A549 (cell line): ENCODE results near the gene GRK6. TPM values are rescaled to one million over a fixed set of nuclear protein-coding genes. Genes with fewer than 3 reads are reported as not detected.

Experiments used
- ATAC-seq, 2 experiments: fragments of 200-7000 bp in 1 of 2; fragments of >200 bp in 1 of 2; cut with Nextera tagmentation in 1 of 2; cut with Tn5 transposase in 1 of 2; 3 replicates each; pipeline versions ENCODE4 v1.8.0 to v1.9.1; 2018 to 2020; ENCODE audit warnings: mild to moderate bottlenecking in 1 of 2, moderate library complexity in 1 of 2
- CTCF ChIA-PET: fragments of 300-600 bp; sonication (Branson Sonifier 250); formaldehyde crosslinking; extraction: SDS; loops from one replicate; lab custom pipeline; 2021; ENCODE audit warnings: antibody characterized with exemption, inconsistent platforms; lab: Yijun Ruan, JAX
- POLR2A ChIA-PET: fragments of 350-600 bp; formaldehyde crosslinking; extraction: SDS; loops from one replicate; lab custom pipeline; 2021; ENCODE audit warnings: antibody characterized with exemption, inconsistent platforms; lab: Yijun Ruan, JAX
- DNase-seq, 2 experiments: peaks; one replicate each; pipeline versions ENCODE4 v3.0.0 to v3.0.0-alpha.2; 2011 to 2016; ENCODE audit warnings: low read depth in 1 of 2, low spot score in 1 of 2
- FAIRE-seq: peaks from 2 replicates; lab custom pipeline; 2011; peaks lifted over from hg19 to GRCh38; lab: Jason Lieb, UNC
- H3K27ac ChIP-seq, 2 experiments: fragments of >200 bp; sonication (Bioruptor Twin); formaldehyde crosslinking; 3 replicates each; pipeline ENCODE4 v1.5.1; 2016 to 2017
- H3K4me1 ChIP-seq: fragments of >200 bp; sonication (Bioruptor Twin); formaldehyde crosslinking; 3 replicates; pipeline ENCODE4 v1.6.1; 2016
- H3K4me2 ChIP-seq: fragments of >200 bp; sonication (Bioruptor Twin); formaldehyde crosslinking; 3 replicates; pipeline ENCODE4 v1.6.1; 2016
- H3K4me3 ChIP-seq: fragments of >200 bp; sonication (Bioruptor Twin); formaldehyde crosslinking; 3 replicates; pipeline ENCODE4 v1.5.1; 2016
- H3K9me3 ChIP-seq: fragments of >200 bp; sonication (Bioruptor Twin); formaldehyde crosslinking; 3 replicates; pipeline ENCODE4 v1.6.1; 2016
- ATOH8 ChIP-seq: fragments of 250-450 bp; sonication (Bioruptor Pico); IDR thresholded peaks from 2 replicates; pipeline ENCODE4 v1.5.0; 2020; ENCODE audit warnings: low read depth, mild to moderate bottlenecking, moderate library complexity
- CBX2 ChIP-seq: fragments of 200-600 bp; sonication (generic); IDR thresholded peaks from 2 replicates; pipeline ENCODE4 v1.6.1; 2016; ENCODE audit warnings: low read depth, mild to moderate bottlenecking, borderline replicate concordance
- CHD2 ChIP-seq: fragments of 150-350 bp; IDR thresholded peaks from 2 replicates; pipeline ENCODE4 v1.6.1; 2014; ENCODE audit warnings: low read length; ENCODE audit not compliant: partially characterized antibody
- CHD4 ChIP-seq: fragments of 200-600 bp; sonication (generic); IDR thresholded peaks from 2 replicates; pipeline ENCODE4 v1.6.1; 2016; ENCODE audit warnings: antibody characterized with exemption, mild to moderate bottlenecking, borderline replicate concordance
- ELK1 ChIP-seq: fragments of 150-350 bp; IDR thresholded peaks from 2 replicates; pipeline ENCODE4 v1.6.1; 2014; ENCODE audit warnings: low read depth, mild to moderate bottlenecking, low read length
- EP300 ChIP-seq, 2 experiments: fragments of >200 bp; sonication (Bioruptor Twin); formaldehyde crosslinking; IDR thresholded peaks; 2 replicates in 1 of 2; 3 replicates in 1 of 2; pipeline ENCODE4 v1.6.1; 2016 to 2017
- HEYL ChIP-seq: fragments of 250-450 bp; sonication (Bioruptor Pico); IDR thresholded peaks from 2 replicates; pipeline ENCODE4 v1.8.0; 2021; ENCODE audit warnings: mild to moderate bottlenecking, moderate library complexity
- HMGXB4 ChIP-seq: fragments of 250-450 bp; sonication (Bioruptor Pico); IDR thresholded peaks from 2 replicates; pipeline ENCODE4 v1.5.0; 2021; ENCODE audit warnings: mild to moderate bottlenecking, moderate library complexity, borderline replicate concordance
- HOXA7 ChIP-seq: fragments of 250-450 bp; sonication (Bioruptor Pico); IDR thresholded peaks from 2 replicates; pipeline ENCODE4 v1.5.0; 2020; ENCODE audit warnings: mild to moderate bottlenecking, moderate library complexity
- HOXB5 ChIP-seq: fragments of 250-450 bp; sonication (Bioruptor Pico); IDR thresholded peaks from 2 replicates; pipeline ENCODE4 v1.5.0; 2020; ENCODE audit warnings: mild to moderate bottlenecking, moderate library complexity
- JUN ChIP-seq, 2 experiments: fragments of >200 bp; sonication (Bioruptor Twin); formaldehyde crosslinking; IDR thresholded peaks; 2 replicates in 1 of 2; 3 replicates in 1 of 2; pipeline ENCODE4 v1.6.1; 2016 to 2017
- KDM5A ChIP-seq: fragments of 200-600 bp; sonication (generic); IDR thresholded peaks from 2 replicates; pipeline ENCODE4 v1.6.1; 2016; ENCODE audit warnings: antibody characterized with exemption, mild to moderate bottlenecking
- MAFK ChIP-seq: fragments of 450-650 bp; IDR thresholded peaks from 2 replicates; pipeline ENCODE4 v1.6.1; 2014; ENCODE audit not compliant: partially characterized antibody
- MAZ ChIP-seq: fragments of 150-350 bp; IDR thresholded peaks from 2 replicates; pipeline ENCODE4 v1.6.1; 2014; ENCODE audit warnings: antibody characterized with exemption, low read depth, low read length, borderline replicate concordance
- NPAS2 ChIP-seq: fragments of 250-450 bp; sonication (Bioruptor Pico); IDR thresholded peaks from 2 replicates; pipeline ENCODE4 v1.8.0; 2022; ENCODE audit warnings: mild to moderate bottlenecking, moderate library complexity, borderline replicate concordance
- NR3C1 ChIP-seq: fragments of >200 bp; sonication (Bioruptor Twin); formaldehyde crosslinking; IDR thresholded peaks from 3 replicates; pipeline ENCODE4 v1.6.1; 2017
- PBX3 ChIP-seq: IDR thresholded peaks from 2 replicates; pipeline ENCODE4 v1.6.1; 2012
- POLR2AphosphoS2 ChIP-seq: conservative IDR thresholded peaks from 2 replicates; pipeline ENCODE4 v1.6.1; 2012; ENCODE audit warnings: low read length, improper control_type of control experiment, inconsistent platforms
- RAD21 ChIP-seq, 2 experiments: fragments of >200 bp in 1 of 2; sonication (Bioruptor Twin) in 1 of 2; formaldehyde crosslinking in 1 of 2; IDR thresholded peaks in 1 of 2; conservative IDR thresholded peaks in 1 of 2; 2 replicates in 1 of 2; 3 replicates in 1 of 2; pipeline ENCODE4 v1.6.1; 2012 to 2018; ENCODE audit warnings: inconsistent platforms in 1 of 2
- RARB ChIP-seq: fragments of 250-450 bp; sonication (Bioruptor Pico); IDR thresholded peaks from 2 replicates; pipeline ENCODE4 v1.8.0; 2021; ENCODE audit warnings: mild to moderate bottlenecking, moderate library complexity
- SMC3 ChIP-seq: fragments of >200 bp; sonication (Bioruptor Twin); formaldehyde crosslinking; IDR thresholded peaks from 3 replicates; pipeline ENCODE4 v1.6.1; 2018; ENCODE audit warnings: inconsistent platforms
- TP53 ChIP-seq: fragments of 250-450 bp; sonication (Bioruptor Pico); IDR thresholded peaks from 2 replicates; pipeline ENCODE4 v1.5.0; 2021; ENCODE audit warnings: mild to moderate bottlenecking, moderate library complexity
- ZC3H11A ChIP-seq: fragments of 450-650 bp; IDR thresholded peaks from 2 replicates; pipeline ENCODE4 v1.6.1; 2014; ENCODE audit warnings: antibody characterized with exemption, mild to moderate bottlenecking
- ZFP36 ChIP-seq: fragments of 450-650 bp; IDR thresholded peaks from 2 replicates; pipeline ENCODE4 v1.6.1; 2014; ENCODE audit warnings: borderline replicate concordance; ENCODE audit not compliant: partially characterized antibody
- WGBS: methylation state at CpG from one replicate; pipeline ENCODE4 v1.1.6; 2017; ENCODE audit errors: missing lambda C conversion rate; 5-methylcytosine and 5-hydroxymethylcytosine counted together
- polyA plus RNA-seq, 4 experiments: library from polyadenylated mRNA; depleted of rRNA in 3 of 4; stranded (reverse); fragments of >200 nt; fragmentation: RNase III in 1 of 4; extraction: RNeasy Plus Mini Kit Qiagen cat#74134 plus additional on column Dnase treatment in 1 of 4; gene quantifications; 2 replicates in 3 of 4; 3 replicates in 1 of 4; pipeline ENCODE4 v1.2.3, GENCODE V29; 2011 to 2017

The GRK6 gene
- polyA plus RNA-seq, 2 of the 4 experiments (the other 2 are of a cell fraction): 20.1 to 28.8 TPM

GRCh38 chr5:177405805-177406204 lies 20.7 kb upstream of the GRK6 start:
- Histone ChIP-seq H3K27ac (no peak overlapping the region), H3K4me2 (no peak overlapping the region), H3K4me3 (no peak overlapping the region), H3K4me1 (peaks cover 11% of the 10 kb centered on the region; the same call in 2 of the 3 replicates), H3K9me3 (no peaks in the 10 kb centered on the region)
- ChIA-PET POLR2A (no interaction called here), CTCF (interaction anchor here (1.0 to 43.1 kb wide), 8 partner anchors 10 to 292 kb away, joined by 3 to 1107 read pairs (median 66); partner anchors contain the start of genes PDLIM7, PRR7 and SLC34A1)
- TF ChIP-seq RAD21 (conservative IDR thresholded peaks at IDR 0.05 in 1 of 2, IDR thresholded peaks at IDR 0.05 in 1 of 2): no peak
- no peak for TF ChIP-seq KDM5A
- no peak for TF ChIP-seq MAFK
- no peak for TF ChIP-seq HMGXB4 (CRISPR knock-in tag)
- no peak for TF ChIP-seq NPAS2
- no peak for TF ChIP-seq MAZ
- no peak for TF ChIP-seq ATOH8 (CRISPR knock-in tag)
- FAIRE-seq (no peak), ATAC-seq (no peak), DNase-seq (no peak)
- 81% methylated on average over 2 of the region's 5 CpGs for WGBS

GRCh38 chr5:177409043-177409801 lies 17.3 kb upstream of the GRK6 start, which contains the start of gene F12:
Gene F12 (minus strand): TSS chr5:177409564. CDS start chr5:177409527, 37 bp downstream.
- ATAC-seq (no peak), FAIRE-seq (no peak), DNase-seq (no peak)
- Histone ChIP-seq H3K9me3 (no peaks in the 10 kb centered on the region), H3K4me2 (no peak within 1 kb of the TSS), H3K4me3 (no peak within 1 kb of the TSS), H3K27ac (no peak within 1 kb of the TSS)
- POLR2A ChIA-PET: interaction anchor here (1.4 kb wide), 1 partner anchor 17 kb away, joined by 13 read pairs; the partner anchor contains the start of gene GRK6
- WGBS: 73% methylated on average over 9 of the region's 9 CpGs
- TF ChIP-seq HEYL: no peak
- TF ChIP-seq JUN (IDR thresholded peaks at IDR 0.05): no peak
- no peak for TF ChIP-seq EP300 (IDR thresholded peaks at IDR 0.05)
- TF ChIP-seq CHD2: no peak
- TF ChIP-seq CBX2: no peak
- TF ChIP-seq ELK1: no peak
- TF ChIP-seq, all 56 proteins: peak for 0
- CTCF ChIA-PET: interaction anchor here (0.7 to 43.1 kb wide), 7 partner anchors 14 to 296 kb away, joined by 3 to 1107 read pairs (median 3); partner anchors contain the start of genes PRR7 and SLC34A1
- H3K4me1 ChIP-seq: peaks cover 6% of the 10 kb centered on the region; the same call in 2 of the 3 replicates

GRCh38 chr5:177410575-177410974 lies 15.9 kb upstream of the GRK6 start:
- WGBS: 70% methylated on average over 3 of the region's 3 CpGs
- Histone ChIP-seq H3K4me1 (no peaks in the 10 kb centered on the region), H3K9me3 (no peaks in the 10 kb centered on the region), H3K27ac (no peak overlapping the region), H3K4me3 (no peak overlapping the region), H3K4me2 (no peak overlapping the region)
- no peak for TF ChIP-seq SMC3
- TF ChIP-seq NR3C1: no peak
- TF ChIP-seq PBX3: no peak
- TF ChIP-seq MAFK: no peak
- no peak for TF ChIP-seq TP53
- no peak for TF ChIP-seq RARB (CRISPR knock-in tag)
- TF ChIP-seq CHD4: no peak
- no peak for TF ChIP-seq HOXB5 (CRISPR knock-in tag)
- TF ChIP-seq POLR2AphosphoS2: no peak
- TF ChIP-seq HOXA7 (CRISPR knock-in tag): no peak
- no peak for TF ChIP-seq ZC3H11A
- no peak for TF ChIP-seq KDM5A
- no peak for TF ChIP-seq ZFP36
- TF ChIP-seq RAD21 (conservative IDR thresholded peaks at IDR 0.05 in 1 of 2, IDR thresholded peaks at IDR 0.05 in 1 of 2): no peak
- CTCF ChIA-PET: interaction anchor here (0.9 to 43.1 kb wide), 5 partner anchors 8 to 38 kb away, joined by 3 to 1107 read pairs (median 4); partner anchors contain the start of genes PRR7 and SLC34A1
- POLR2A ChIA-PET: no interaction called here
- no peak for DNase-seq
- ATAC-seq: no peak
- no peak for FAIRE-seq
